Activated CD8-positive, alpha-beta memory T cell treated with anti-CD3 and anti-CD28 coated beads, Interleukin-2, amount 50 U/mL, for 24 hours (primary cell): Measurements from ENCODE around the gene CCDC195.

Source experiments
- DNase-seq: peaks from one replicate; pipeline ENCODE4 v3.0.0-alpha.2; 2020; ENCODE audit errors: extremely low read depth

Gene CCDC195

GRCh38 chr2:224716201-224716600, at the start of gene CCDC195:
CCDC195 (minus strand) TSS chr2:224716365; CDS start chr2:224716365, 0 bp downstream.
- DNase-seq, result no peak

GRCh38 chr2:224764565-224765236, 48.5 kb upstream of the CCDC195 start:
- DNase-seq, result no peak

GRCh38 chr2:224757934-224758548, 41.9 kb upstream of the CCDC195 start:
- DNase-seq, result no peak

GRCh38 chr2:224753743-224754540, 37.8 kb upstream of the CCDC195 start:
- DNase-seq, result no peak

GRCh38 chr2:224751996-224752698, 36.0 kb upstream of the CCDC195 start:
- DNase-seq, result no peak

- DNase-seq, result no peak
Measured at GRCh38 chr2:224749136-224749535, 33.0 kb upstream of the CCDC195 start.

GRCh38 chr2:224747765-224748164, 31.6 kb upstream of the CCDC195 start:
- no peak for DNase-seq

- no peak for DNase-seq
Measured at GRCh38 chr2:224736227-224736626, 20.1 kb upstream of the CCDC195 start.

GRCh38 chr2:224734949-224735348, 18.8 kb upstream of the CCDC195 start:
- no peak for DNase-seq

GRCh38 chr2:224731665-224732064, 15.5 kb upstream of the CCDC195 start:
- no peak for DNase-seq

- no peak for DNase-seq
Measured at GRCh38 chr2:224729435-224729834, 13.3 kb upstream of the CCDC195 start.

GRCh38 chr2:224724331-224724730, 8.2 kb upstream of the CCDC195 start:
- no peak for DNase-seq

GRCh38 chr2:224723586-224724217, 7.5 kb upstream of the CCDC195 start:
- DNase-seq, result no peak

- no peak for DNase-seq
Measured at GRCh38 chr2:224722770-224723169, 6.6 kb upstream of the CCDC195 start.

- no peak for DNase-seq
Measured at GRCh38 chr2:224722250-224722649, 6.1 kb upstream of the CCDC195 start.

GRCh38 chr2:224716921-224717320, 756 bp upstream of the CCDC195 start:
- no peak for DNase-seq

GRCh38 chr2:224711859-224712665, 4.1 kb downstream of the CCDC195 start:
- DNase-seq, result no peak

GRCh38 chr2:224711381-224711780, 4.8 kb downstream of the CCDC195 start:
- no peak for DNase-seq

GRCh38 chr2:224709301-224709700, 6.9 kb downstream of the CCDC195 start:
- DNase-seq, result no peak

- no peak for DNase-seq
Measured at GRCh38 chr2:224694502-224694901, 21.7 kb downstream of the CCDC195 start.

- DNase-seq, result no peak
Measured at GRCh38 chr2:224691563-224691962, 24.6 kb downstream of the CCDC195 start.
